HG03575 (cell line): ENCODE data around the gene APOC4.
A peak's percentile ranks its signal among the peaks of the same experiment; 100 is the strongest.
"Not testable (repeated sequence)": the region's sequence is repeated elsewhere in the genome, so short reads cannot be mapped to it uniquely, and the experiment has no call there.

ENCODE experiments used
- ATAC-seq: cut with Tn5 transposase; IDR thresholded peaks from one replicate; pipeline ENCODE4 v1.9.1; 2021; ENCODE audit not compliant: unreplicated experiment, insufficient number of reproducible peaks, low FRiP score; ENCODE audit errors: extremely low read depth

The APOC4 gene

GRCh38 chr19:44954649-44955504, 12.8 kb downstream of the APOC4 start, which contains the start of gene CLPTM1:
Gene CLPTM1 (plus strand): TSS chr19:44955380. CDS start chr19:44955396, 16 bp downstream.
- peak; percentile 54 for ATAC-seq

GRCh38 chr19:44955505-44956439, 13.7 kb downstream of the APOC4 start:
- no peak for ATAC-seq

GRCh38 chr19:44957526-44957925, 15.5 kb downstream of the APOC4 start:
- ATAC-seq, result no peak

- ATAC-seq, result no peak
These were observed 16.1 kb downstream of the APOC4 start for GRCh38 chr19:44958090-44958489.

GRCh38 chr19:44959691-44960090, 17.7 kb downstream of the APOC4 start:
- no peak for ATAC-seq

GRCh38 chr19:44960906-44961728, 19.1 kb downstream of the APOC4 start:
- ATAC-seq, result no peak

- ATAC-seq, result no peak
These were observed 19.8 kb downstream of the APOC4 start for GRCh38 chr19:44961821-44962220.

GRCh38 chr19:44968118-44968517, 26.1 kb downstream of the APOC4 start:
- ATAC-seq, result no peak

GRCh38 chr19:44968670-44969069, 26.6 kb downstream of the APOC4 start:
- no peak for ATAC-seq

- ATAC-seq, result no peak
These were observed 27.4 kb downstream of the APOC4 start for GRCh38 chr19:44969437-44969836.

GRCh38 chr19:44971451-44971850, 29.4 kb downstream of the APOC4 start:
- not testable (repeated sequence) for ATAC-seq

- ATAC-seq, result no peak
These were observed 30.8 kb downstream of the APOC4 start for GRCh38 chr19:44972802-44973201.

- ATAC-seq, result no peak
These were observed 32.1 kb downstream of the APOC4 start for GRCh38 chr19:44973982-44974735.

- ATAC-seq, result no peak
These were observed 32.8 kb downstream of the APOC4 start for GRCh38 chr19:44974857-44975256.

GRCh38 chr19:44975444-44975843, 33.4 kb downstream of the APOC4 start:
- ATAC-seq, result no peak

GRCh38 chr19:44984005-44984404, 42.0 kb downstream of the APOC4 start:
- no peak for ATAC-seq

GRCh38 chr19:44985445-44985844, 43.4 kb downstream of the APOC4 start:
- ATAC-seq, result no peak

GRCh38 chr19:44986389-44986788, 44.4 kb downstream of the APOC4 start:
- no peak for ATAC-seq
